Activated CD8-positive, alpha-beta memory T cell treated with anti-CD3 and anti-CD28 coated beads for 1 hour (primary cell): ENCODE measurements around the gene LYRM4.
"Not testable (repeated sequence)": the region's sequence is repeated elsewhere in the genome, so short reads cannot be mapped to it uniquely, and the experiment has no call there.

Experiments used
- DNase-seq, 2 donors: peaks; one replicate each; pipeline ENCODE4 v3.0.0-alpha.2; 2020; ENCODE audit warnings: low read depth in 1 of 2; ENCODE audit errors: extremely low read depth in 1 of 2

LYRM4 gene

DNA sequence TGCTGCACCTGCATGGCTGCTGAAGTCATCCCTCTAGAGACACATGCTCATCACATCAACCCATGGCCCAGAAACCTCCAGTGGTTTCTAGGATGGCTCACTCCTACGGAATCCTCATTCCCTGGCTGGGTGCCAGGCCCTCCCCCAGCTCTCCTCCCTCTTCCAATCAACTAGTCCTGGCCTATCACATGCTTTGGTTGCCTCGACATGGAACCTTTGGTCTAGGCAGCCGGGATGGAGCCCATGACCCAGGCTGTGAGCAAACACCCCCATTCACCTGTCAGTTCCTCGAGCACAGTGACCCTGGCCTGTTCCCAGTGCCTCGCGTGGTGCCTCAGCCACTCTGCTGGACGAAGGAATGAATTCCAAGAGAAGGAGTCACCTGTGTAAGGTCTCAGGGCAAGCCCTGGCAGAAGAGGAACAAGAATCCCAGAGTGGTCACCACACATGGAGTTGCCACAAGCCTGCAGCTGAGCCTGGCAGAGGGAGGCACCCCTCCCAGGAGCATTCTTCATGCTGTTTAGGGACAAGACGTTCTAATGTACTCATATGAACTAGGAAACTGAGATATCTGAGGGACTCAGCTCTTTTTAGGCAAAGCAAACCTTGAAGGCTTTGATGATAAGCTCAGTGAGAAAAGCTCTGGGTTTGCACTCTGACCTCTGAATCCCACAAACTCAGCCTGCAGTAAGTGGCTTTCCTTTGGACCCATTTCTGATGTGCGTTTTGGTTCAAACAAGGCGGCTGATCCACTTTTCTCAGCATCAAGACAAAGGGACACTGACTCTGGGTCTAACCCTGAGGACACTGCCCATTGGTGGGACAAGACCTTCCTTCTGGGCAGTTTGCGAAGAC, 135.4 kb downstream of the LYRM4 start:
- no peak for DNase-seq

DNA sequence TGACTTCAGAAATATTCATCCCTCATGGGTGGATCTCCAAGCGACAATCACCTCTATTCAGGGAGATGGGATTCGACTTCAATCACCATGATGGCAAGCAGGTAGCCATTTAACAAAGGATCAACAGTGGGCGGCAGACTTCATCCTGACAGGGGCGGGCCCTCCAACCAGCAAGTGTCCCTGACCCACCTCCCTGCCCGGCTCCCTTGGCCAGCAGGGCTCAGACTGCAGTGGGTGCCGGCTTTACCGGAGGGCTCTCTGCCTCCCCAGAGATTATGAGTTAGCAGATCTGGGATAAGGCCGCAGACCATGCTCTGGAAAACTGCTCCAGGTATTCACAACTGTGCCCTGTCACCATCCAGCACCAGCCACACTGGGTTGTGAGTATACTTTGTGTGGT, 136.2 kb downstream of the LYRM4 start:
- DNase-seq: no peak

DNA sequence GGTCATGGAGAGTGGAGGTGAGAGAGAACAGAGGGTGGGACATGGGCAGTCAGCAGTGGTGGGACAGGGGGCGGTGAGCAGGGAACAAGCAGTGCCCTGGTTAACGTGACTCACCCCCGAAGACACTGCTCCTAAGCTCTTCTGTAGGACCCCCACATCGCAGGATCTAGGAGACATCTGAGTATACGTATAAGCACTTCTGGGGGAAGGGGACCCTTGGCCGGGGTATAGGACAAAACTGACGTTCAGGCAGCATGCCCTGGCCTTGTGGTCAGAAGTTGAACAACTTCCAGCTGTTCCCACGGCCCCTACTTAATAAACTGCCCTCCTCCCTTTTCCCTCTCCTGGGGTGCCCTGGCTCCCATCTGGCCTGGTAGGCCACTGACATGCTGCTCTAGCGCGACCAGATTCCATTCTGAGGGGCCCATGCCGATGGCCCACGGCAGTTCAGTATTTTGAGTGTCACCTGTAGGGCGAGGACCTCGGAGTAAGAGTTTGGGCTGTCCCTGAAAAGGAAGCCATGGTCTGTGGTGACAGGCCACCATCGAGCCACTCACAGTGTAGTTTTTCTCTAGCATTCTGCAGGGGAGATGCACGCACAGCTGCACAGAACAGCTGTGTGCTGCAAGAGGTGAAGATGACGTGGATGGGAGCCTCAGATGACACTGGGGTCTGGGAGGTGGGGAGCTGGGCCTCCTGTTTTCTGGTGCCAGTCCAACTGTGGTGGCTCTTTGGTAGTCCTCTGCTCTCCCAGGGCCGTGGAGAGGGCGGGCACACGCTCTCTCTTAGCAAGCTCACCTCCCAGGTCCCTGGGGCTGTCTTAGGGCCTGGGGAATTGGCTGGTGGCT, 137.2 kb downstream of the LYRM4 start:
- DNase-seq: no peak

DNA sequence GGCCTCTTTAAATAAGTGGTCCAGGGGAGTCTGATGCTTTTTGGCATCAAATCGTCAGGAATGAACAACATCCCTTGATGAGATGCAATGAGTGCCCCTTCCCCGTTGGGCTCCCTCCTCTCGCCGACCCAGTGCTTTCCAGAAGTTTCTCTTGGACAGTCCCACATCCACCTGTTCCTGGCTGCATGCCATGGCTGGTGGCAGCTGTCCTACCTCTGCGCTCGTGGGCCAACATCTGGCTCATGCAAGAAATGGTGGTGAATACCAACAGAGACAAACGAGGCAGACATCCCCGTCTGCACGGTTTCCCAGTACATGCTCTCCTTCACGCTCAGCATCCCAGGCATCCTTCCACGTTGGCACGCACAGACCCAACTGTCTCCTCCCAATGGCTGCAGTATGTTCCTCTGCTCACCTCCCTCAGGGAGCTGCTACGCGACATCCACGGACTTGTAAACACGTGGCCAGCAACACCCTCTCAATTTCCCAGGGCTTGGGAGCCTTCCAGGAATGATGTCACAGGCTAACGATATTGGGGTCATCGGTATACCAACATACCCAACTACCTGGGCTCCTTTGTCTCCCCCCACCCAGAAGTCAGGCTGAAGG, 138.1 kb downstream of the LYRM4 start:
- DNase-seq: no peak

DNA sequence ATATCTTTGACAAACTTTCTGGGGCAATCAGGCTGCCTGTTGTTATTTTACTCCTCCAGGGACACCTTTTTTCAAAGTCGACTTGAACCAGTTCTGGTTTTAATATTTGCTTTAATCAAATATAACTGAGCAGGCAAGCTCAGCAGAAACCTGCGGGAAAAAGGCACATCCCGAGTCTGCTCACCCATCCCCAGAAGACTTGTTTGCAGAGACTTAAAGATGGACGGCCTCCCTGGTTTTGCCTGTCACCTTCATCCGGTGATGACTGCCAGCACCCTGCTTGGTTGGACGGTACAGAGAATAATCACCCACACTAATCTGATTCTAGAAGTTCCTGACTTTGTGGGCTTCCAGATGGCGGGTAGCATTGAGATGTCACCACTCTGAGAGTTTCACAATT, 138.8 kb downstream of the LYRM4 start:
- DNase-seq: no peak

DNA sequence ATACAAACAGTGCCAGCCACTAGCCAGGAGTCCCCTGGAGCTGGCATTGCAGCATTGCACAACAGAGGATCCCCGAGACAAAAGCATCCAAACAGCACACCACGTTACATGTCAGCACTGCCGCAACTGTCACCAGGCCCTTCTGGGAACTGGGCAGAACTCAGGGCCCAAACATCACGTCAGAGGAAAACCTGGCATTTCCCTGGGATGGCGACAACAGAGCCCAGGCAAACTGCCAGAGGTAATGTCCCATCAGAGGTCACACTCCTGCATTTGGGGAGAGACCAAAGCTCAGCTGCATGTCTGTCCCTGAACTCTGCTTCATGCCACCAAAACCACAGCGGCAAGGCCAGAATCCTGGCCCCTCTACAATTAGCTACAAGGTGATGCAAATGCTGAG, 139.3 kb downstream of the LYRM4 start:
- DNase-seq: no peak

DNA sequence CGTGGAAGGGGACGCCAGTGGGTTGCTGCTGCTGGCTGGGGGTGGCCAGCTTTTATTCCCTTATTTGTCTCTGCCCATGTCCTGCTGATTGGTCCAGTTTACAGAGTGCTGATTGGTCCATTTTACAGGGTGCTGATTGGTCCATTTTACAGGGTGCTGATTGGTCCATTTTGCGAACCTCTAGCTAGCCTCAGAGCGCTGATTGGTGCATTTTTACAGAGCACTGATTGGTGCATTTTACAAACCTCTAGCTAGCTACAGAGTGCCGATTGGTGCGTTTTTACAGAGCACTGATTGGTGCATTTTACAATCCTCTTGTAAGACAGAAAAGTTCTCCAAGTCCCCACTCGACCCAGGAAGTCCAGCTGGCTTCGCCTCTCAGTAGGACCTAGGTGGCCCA, 140.2 kb downstream of the LYRM4 start:
- not testable (repeated sequence) for DNase-seq

DNA sequence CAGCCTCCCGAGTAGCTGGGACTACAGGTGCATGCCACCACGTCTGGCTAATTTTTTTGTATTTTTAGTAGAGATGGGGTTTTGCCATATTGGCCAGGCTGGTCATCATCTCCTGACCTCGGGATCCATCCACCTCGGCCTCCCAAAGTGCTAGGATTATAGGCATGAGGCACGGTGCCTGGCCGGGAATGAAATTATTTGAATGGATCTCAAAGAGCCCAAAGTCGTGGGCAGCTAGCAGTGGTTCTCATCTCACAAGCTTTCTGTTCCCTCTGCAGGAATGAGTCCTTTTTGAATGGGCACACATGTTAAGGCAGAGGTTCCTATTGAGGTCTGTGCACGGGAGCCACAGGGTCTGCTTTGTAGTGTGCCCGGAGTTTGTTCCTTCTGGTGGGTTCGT, 140.7 kb downstream of the LYRM4 start:
- no peak for DNase-seq

DNA sequence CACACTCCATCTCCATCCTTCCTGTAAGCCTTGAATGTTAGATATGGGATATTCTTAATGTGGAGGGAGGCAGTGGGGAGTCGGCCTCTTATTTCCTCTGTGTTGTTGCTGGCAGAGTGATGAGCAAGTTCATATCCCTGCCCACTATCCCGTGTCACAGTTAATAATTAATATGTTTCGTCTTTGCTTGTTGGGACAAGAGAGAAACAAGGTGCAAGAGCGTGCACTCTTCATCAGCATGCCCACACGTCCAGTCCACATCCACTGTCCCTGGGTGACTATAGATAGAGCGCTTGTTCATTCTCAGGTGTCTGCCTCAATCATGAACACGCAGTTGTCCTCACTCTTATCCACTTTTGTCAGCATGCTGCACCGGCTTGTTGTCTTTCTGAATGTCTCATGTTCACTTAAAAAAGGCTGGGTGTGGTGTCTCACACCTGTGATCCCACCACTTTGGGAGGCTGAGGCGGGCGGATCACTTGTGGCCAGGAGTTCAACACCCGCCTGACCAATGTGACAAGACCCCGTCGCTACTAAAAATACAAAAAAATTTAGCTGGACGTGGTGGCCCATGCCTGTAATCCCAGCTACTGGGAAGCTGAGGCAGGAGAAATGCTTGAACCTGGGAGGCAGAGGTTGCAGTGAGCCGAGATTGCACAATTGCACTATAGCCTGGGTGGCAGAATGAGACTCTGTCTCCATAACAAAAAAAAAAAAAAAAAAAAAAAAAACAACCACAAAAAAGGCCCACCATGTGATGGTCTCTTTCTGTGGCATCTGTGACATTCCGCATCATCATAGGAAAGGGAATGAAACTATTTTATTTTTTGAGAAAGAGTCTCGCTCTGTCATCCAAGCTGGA, 141.4 kb downstream of the LYRM4 start:
- no peak for DNase-seq

DNA sequence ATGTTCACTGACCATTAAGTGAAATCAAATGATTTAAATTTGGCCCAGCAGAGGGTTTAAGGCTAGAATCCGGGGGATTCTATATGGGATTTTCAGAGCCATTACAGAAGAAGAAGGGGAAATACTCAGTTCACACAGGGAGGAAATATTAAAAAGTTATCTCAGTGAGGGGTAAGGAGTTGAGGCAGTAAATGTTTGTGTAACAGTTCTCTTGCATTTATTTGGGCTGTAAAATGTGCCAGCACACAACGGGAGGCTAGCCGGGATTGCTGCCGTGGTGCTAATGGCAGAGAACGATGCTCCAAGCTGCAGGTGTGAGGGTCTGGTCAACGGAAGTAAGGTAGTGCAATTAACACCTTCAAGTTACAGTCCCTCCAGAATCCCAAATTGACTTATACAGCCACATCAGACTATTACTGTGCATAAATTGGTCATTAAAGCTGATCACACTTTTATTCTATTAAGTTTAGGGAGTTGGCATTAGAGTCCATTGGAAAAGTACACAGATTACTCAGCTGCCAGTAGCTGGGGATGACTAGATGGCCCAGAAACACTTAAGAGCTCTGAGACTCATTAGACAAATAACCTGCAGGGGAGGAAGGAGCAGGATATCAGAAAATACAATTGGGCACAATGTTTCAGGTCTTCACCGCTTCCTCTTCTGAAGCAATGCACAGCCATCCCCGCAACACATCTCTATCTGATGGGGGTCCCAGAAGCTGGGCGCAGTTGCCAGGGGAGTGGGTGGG, 144.3 kb downstream of the LYRM4 start:
- DNase-seq: no peak

DNA sequence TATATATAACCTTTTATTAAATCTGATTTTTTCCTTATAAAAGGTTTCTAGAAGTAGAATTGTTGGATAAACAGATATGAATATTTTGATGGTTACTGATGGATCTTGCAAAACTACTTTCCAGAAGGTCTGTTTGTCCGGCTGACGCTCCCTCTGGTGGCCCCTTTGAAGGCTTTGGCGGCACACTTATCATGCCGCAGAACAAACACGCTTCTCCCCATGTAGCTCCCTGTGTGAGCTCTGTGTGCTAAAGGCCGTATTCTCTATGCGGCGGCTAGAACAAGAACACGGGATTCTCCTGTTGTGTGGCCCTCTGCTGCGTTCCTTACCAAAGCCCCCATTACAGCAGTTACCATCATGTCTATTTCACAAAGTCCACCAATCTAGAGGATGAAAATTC, 145.6 kb downstream of the LYRM4 start:
- DNase-seq: no peak

DNA sequence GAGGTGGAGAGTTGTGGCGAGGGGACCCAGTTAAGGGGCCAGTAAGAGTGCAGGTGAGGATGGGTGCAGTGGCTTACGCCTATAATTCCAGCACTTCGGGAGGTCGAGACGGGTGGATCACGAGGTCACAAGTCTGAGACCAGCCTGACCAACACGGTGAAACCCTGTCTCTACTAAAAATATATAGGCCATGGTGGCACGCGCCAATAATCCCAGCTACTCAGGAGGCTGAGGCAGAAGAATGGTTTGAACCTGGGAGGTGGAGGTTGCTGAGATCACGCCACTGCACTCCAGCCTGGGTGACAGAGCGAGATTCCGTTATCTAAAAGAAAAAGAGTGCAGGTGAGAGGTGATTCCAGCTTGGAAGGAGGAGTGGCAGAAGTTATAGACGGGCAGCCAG, 147.7 kb downstream of the LYRM4 start:
- no peak for DNase-seq

DNA sequence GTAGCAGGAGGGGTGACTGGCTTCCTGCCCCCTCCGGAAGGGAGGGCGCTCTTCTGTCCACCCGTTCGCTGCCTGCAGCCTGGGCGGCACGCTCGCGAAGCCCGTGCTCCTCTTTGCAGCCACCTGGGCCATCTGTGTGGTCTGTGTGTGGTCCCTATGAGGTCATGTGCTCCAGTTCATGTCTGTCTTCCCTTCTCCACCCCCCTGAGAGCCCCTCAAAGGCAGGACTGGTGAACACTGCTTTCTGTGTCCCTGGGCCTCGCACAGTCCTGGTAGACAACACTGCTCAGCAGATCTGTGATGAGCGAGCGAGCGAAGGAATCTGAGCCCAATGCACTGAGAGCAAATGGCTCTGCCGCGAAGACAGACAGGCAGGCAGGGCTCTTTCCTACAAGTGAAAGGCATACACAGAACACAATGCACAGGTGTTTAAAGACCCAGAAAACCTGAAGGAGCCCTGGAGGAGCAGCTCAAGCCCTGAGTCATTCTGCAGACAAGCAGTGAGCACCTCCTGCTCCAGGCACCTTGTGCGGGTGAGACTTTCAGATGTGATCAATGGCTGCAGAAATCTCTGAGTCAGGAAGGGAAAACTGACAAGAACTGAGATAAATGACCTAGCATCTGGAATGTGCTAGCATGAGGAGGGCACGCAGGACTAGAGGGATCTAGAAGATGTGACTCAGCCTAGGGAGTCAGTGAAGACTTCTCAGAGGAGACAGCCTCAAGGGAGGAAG, 148.5 kb downstream of the LYRM4 start:
- no peak for DNase-seq

DNA sequence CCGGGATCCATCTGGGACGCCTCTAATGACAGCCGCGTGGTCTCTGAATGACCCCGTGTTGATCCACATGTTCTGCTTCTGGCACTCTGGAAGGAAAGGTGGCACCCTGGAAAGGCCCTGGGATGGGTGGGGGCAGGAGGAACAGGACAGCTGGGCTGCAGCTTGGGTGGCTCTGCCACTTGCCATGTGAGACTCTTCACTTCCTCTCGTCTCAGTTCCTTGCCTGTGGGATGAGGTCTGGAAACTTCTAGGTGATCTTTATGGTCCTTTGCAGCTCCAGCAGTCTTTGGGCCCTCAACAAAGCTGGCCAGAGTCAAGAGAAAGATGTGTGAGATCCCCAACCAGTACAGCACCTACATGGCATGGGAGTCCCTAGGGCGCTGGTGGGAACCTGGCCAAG, 149.1 kb downstream of the LYRM4 start:
- no peak for DNase-seq

DNA sequence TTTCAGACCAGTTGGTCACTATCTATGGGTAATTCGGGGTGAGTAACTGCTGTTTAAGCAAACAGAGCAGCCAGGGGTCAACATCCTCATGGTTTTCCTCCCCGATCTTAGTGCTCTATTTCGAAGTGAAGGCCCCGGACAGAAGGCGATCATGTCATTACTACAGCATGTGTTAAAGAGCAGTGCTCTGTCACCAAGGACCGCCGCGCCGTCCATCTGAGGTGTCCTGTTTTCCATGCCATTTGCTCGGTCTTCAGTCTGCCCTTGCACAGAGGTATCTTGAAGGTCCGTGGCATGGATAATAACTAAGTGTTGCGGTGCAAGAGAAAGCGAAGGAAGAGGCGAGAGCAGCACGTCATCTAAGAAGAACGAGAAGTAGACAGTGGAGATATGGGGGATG, 150.5 kb downstream of the LYRM4 start:
- no peak for DNase-seq

DNA sequence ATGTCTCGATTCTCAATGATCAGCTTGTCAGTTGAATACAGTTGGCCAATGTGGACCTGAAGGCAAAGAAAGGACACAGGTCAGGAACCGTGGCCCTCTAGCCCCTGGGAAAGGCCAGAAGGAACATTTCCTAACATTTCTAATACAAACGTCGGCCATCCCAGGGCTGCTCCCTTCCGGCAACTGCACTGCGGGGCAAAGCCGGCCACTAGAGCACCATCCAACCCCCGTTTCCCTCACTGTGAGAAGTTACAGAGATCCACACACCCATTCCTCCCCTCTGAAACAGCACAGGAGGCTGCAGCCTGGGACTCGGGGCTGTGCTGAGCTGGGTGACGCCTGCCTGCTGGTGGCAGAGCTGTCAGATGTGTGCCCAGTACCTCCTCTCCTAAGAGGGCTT, 151.3 kb downstream of the LYRM4 start:
- no peak for DNase-seq

DNA sequence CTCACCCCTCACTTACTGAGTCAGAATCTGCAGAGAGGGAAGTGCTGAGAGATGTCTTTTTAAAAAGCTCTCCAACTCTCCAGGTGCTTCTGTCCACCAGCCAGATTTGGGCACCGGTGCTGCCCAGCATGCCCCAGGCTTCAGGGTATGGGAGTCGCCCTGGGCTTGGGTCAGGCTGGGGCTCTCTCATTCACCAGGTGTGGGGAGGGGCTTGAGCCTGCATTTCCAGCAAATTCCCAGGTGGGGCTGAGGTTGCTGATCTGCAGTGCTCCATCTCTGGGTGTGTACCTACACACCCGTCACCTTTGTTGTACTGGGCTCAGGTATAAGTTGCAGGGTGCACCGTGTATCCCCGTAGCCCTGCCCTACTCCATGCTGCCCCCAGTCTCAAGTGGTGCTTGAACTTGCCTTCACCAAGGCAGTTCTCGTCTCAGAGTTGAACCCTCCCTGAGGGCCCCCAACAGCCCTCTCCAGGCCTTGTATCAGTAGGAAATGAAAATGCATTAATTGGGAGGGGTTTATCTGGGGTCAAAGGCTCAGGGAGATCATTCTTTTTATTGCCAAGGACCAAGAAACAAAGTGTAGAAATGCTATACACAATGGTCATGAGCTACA, 152.1 kb downstream of the LYRM4 start:
- DNase-seq: no peak

DNA sequence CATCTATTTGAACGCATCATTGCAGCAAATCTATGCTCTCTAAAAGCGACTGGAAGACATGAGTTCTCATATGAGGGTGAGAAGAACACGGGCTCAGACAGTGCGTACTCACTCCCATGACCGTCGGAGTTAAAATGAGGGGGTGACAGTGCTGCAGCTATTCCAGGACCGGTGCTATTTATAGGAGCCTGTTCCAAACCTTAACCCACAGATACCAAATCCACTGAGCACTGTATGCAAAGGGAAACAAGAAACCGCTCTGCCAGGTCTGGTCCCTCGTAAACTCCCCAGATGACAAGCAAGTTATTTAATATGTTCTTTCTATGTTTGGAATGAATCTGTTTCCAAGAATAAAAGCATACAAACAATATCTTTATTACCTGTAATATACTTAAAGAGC, 152.7 kb downstream of the LYRM4 start:
- no peak for DNase-seq

DNA sequence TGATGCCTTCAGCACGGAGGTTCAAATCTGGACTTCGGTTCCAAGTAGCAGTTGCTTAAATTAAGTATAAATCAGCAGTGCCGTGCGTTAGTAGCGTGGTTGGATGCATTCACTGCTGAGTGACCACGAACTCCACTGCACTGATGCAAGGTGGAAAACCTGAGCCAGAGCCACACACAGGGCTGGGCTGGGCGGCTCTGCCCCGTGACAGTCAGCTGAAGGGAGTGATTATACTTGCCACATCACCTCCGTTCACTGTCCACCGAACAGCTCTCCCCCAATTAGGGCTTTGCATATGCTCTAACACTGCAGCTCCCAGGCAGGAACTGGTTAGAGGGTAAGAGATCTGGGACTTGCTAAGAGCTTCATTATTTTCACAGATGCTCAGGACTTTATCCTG, 153.4 kb downstream of the LYRM4 start:
- DNase-seq: no peak
